GM18868 (cell line): ENCODE measurements around the gene SV2A.
"Not testable (repeated sequence)": the region's sequence is repeated elsewhere in the genome, so short reads cannot be mapped to it uniquely, and the experiment has no call there.

Experiments
- ATAC-seq: cut with Tn5 transposase; IDR thresholded peaks from one replicate; pipeline ENCODE4 v1.9.1; 2021; ENCODE audit warnings: mild to moderate bottlenecking, moderate library complexity; ENCODE audit not compliant: unreplicated experiment

SV2A gene

GRCh38 chr1:149917571-149918144, at the start of gene SV2A:
TSS of gene SV2A (minus strand) at chr1:149917844. CDS start at chr1:149913840, 4,004 bp downstream.
- no peak for ATAC-seq

GRCh38 chr1:149967041-149967440, 49.4 kb upstream of the SV2A start:
- no peak for ATAC-seq

- ATAC-seq = no peak
Observed at GRCh38 chr1:149966405-149966804, 48.8 kb upstream of the SV2A start.

- no peak for ATAC-seq
Observed at GRCh38 chr1:149965440-149965839, 47.8 kb upstream of the SV2A start.

GRCh38 chr1:149963358-149963757, 45.7 kb upstream of the SV2A start:
- ATAC-seq = no peak

GRCh38 chr1:149962736-149963135, 45.1 kb upstream of the SV2A start:
- no peak for ATAC-seq

GRCh38 chr1:149962039-149962647, 44.5 kb upstream of the SV2A start:
- no peak for ATAC-seq

GRCh38 chr1:149957548-149957947, 39.9 kb upstream of the SV2A start:
- ATAC-seq = not testable (repeated sequence)

GRCh38 chr1:149949911-149950310, 32.3 kb upstream of the SV2A start:
- no peak for ATAC-seq

GRCh38 chr1:149945206-149945605, 27.6 kb upstream of the SV2A start:
- ATAC-seq = no peak

- ATAC-seq = no peak
Observed at GRCh38 chr1:149942885-149943284, 25.2 kb upstream of the SV2A start.

GRCh38 chr1:149942207-149942606, 24.6 kb upstream of the SV2A start:
- no peak for ATAC-seq

- no peak for ATAC-seq
Observed at GRCh38 chr1:149940427-149940826, 22.8 kb upstream of the SV2A start.

GRCh38 chr1:149938668-149939003, 21.0 kb upstream of the SV2A start:
- ATAC-seq = not testable (repeated sequence)

- no peak for ATAC-seq
Observed at GRCh38 chr1:149937759-149938158, 20.1 kb upstream of the SV2A start.

- no peak for ATAC-seq
Observed at GRCh38 chr1:149936992-149937705, 19.5 kb upstream of the SV2A start.

- ATAC-seq = no peak
Observed at GRCh38 chr1:149936170-149936991, 18.7 kb upstream of the SV2A start, which contains the start of gene MTMR11. TSS of gene MTMR11 (minus strand) at chr1:149936879. CDS start at chr1:149936647, 232 bp downstream.

GRCh38 chr1:149934356-149934755, 16.7 kb upstream of the SV2A start:
- no peak for ATAC-seq

GRCh38 chr1:149933208-149933607, 15.6 kb upstream of the SV2A start:
- ATAC-seq = no peak

GRCh38 chr1:149932474-149932873, 14.8 kb upstream of the SV2A start:
- ATAC-seq = no peak

- ATAC-seq = no peak
Observed at GRCh38 chr1:149931212-149931790, 13.7 kb upstream of the SV2A start.
